Neural cell (in vitro differentiated cells): Measurements from ENCODE around the gene DUSP18. TPM values are rescaled to one million over a fixed set of nuclear protein-coding genes. Genes with fewer than 3 reads are reported as not detected.

ENCODE experiments used
- H2AFZ ChIP-seq: fragments of 200-600, 300-800 bp; sonication (generic), shearing (Covaris generic); 2 replicates; pipeline ENCODE4 v1.6.0; 2014; ENCODE audit warnings: low read depth, mild to moderate bottlenecking, antibody characterized with exemption, low read length, moderate library complexity
- H3F3A ChIP-seq: fragments of 200-600 bp; shearing (Covaris generic); 2 replicates; pipeline ENCODE4 v1.6.1; 2016; ENCODE audit warnings: mild to moderate bottlenecking, moderate library complexity, mixed read lengths, antibody characterized with exemption, low read length; ENCODE audit not compliant: insufficient read depth, poor library complexity, severe bottlenecking
- H3K27ac ChIP-seq: fragments of 200-600, 300-800 bp; sonication (generic), shearing (Covaris generic); 2 replicates; pipeline ENCODE4 v1.5.1; 2014; ENCODE audit warnings: mild to moderate bottlenecking, low read length, moderate library complexity
- H3K27me3 ChIP-seq: fragments of 300-800, 200-600 bp; sonication (generic), shearing (Covaris generic); 2 replicates; pipeline ENCODE4 v1.6.0; 2014; ENCODE audit warnings: mild to moderate bottlenecking, low read depth, low read length, moderate library complexity; ENCODE audit not compliant: insufficient read depth
- H3K36me3 ChIP-seq: fragments of 300-800, 200-600 bp; sonication (generic), shearing (Covaris generic); 2 replicates; pipeline ENCODE4 v1.5.1; 2014; ENCODE audit warnings: mild to moderate bottlenecking, antibody characterized with exemption, low read length, moderate library complexity; ENCODE audit not compliant: insufficient read depth
- H3K4me2 ChIP-seq: fragments of 300-800, 200-600 bp; sonication (generic), shearing (Covaris generic); 2 replicates; pipeline ENCODE4 v1.6.0; 2014; ENCODE audit warnings: mild to moderate bottlenecking, low read length
- H3K4me3 ChIP-seq: fragments of 300-800, 200-600 bp; sonication (generic), shearing (Covaris generic); 2 replicates; pipeline ENCODE4 v1.5.1; 2014; ENCODE audit warnings: mild to moderate bottlenecking, low read length, moderate library complexity
- H3K79me2 ChIP-seq: fragments of 200-600 bp; shearing (Covaris generic); replicated peaks from 2 replicates; pipeline ENCODE4 v1.6.0; 2014; ENCODE audit warnings: mild to moderate bottlenecking, low read length, moderate library complexity; ENCODE audit not compliant: insufficient read depth
- H3K9ac ChIP-seq: fragments of 300-800, 200-600 bp; sonication (generic), shearing (Covaris generic); 2 replicates; pipeline ENCODE4 v1.6.1; 2016; ENCODE audit warnings: mild to moderate bottlenecking, low read length, mixed read lengths
- H3K9me2 ChIP-seq: fragments of 200-600 bp; shearing (Covaris generic); 2 replicates; pipeline ENCODE4 v1.6.1; 2016; ENCODE audit warnings: mild to moderate bottlenecking, low read length, mixed read lengths; ENCODE audit not compliant: insufficient read depth
- H3K9me3 ChIP-seq: fragments of 200-600, 300-800 bp; sonication (generic), shearing (Covaris generic); 2 replicates; pipeline ENCODE4 v1.6.1; 2016; ENCODE audit warnings: mild to moderate bottlenecking, mixed run types, low read length, moderate library complexity, mixed read lengths
- H4K20me1 ChIP-seq: fragments of 200-600 bp; shearing (Covaris generic); 2 replicates; pipeline ENCODE4 v1.6.1; 2016; ENCODE audit warnings: mild to moderate bottlenecking, mixed run types; ENCODE audit not compliant: insufficient read depth
- CTCF ChIP-seq: fragments of 450-650 bp; IDR thresholded peaks from 2 replicates; pipeline ENCODE4 v1.5.1; 2014; ENCODE audit warnings: antibody characterized with exemption, mild to moderate bottlenecking, moderate library complexity; ENCODE audit not compliant: poor library complexity, severe bottlenecking
- EP300 ChIP-seq: fragments of 450-650 bp; conservative IDR thresholded peaks from 2 replicates; pipeline ENCODE4 v1.6.1; 2014; ENCODE audit warnings: antibody characterized with exemption, mild to moderate bottlenecking, moderate library complexity; ENCODE audit not compliant: poor library complexity, severe bottlenecking
- EZH2 ChIP-seq: fragments of 200-600, 300-800 bp; shearing (Covaris generic), sonication (generic); IDR thresholded peaks from 2 replicates; pipeline ENCODE4 v1.6.1; 2014; ENCODE audit warnings: antibody characterized with exemption, low read length, borderline replicate concordance, mild to moderate bottlenecking; ENCODE audit not compliant: insufficient read depth, poor library complexity, severe bottlenecking
- MXI1 ChIP-seq: fragments of 450-650 bp; conservative IDR thresholded peaks from 2 replicates; pipeline ENCODE4 v1.6.1; 2014; ENCODE audit warnings: antibody characterized with exemption, mild to moderate bottlenecking; ENCODE audit not compliant: poor library complexity, severe bottlenecking
- POLR2AphosphoS5 ChIP-seq: IDR thresholded peaks from 2 replicates; pipeline ENCODE4 v1.6.1; 2012
- RAD21 ChIP-seq: fragments of 450-650 bp; conservative IDR thresholded peaks from 2 replicates; pipeline ENCODE4 v1.6.1; 2014; ENCODE audit warnings: antibody characterized with exemption, mild to moderate bottlenecking, moderate library complexity
- REST ChIP-seq: IDR thresholded peaks from 2 replicates; pipeline ENCODE4 v1.6.1; 2012; ENCODE audit warnings: borderline replicate concordance
- SMC3 ChIP-seq: fragments of 450-650 bp; conservative IDR thresholded peaks from 2 replicates; pipeline ENCODE4 v1.6.1; 2014; ENCODE audit warnings: antibody characterized with exemption, mild to moderate bottlenecking, moderate library complexity; ENCODE audit not compliant: poor library complexity
- TAF1 ChIP-seq: IDR thresholded peaks from 2 replicates; pipeline ENCODE4 v1.6.1; 2012; ENCODE audit warnings: low read depth
- polyA plus RNA-seq: library from polyadenylated mRNA; depleted of rRNA; stranded (reverse); fragments of >200 nt; gene quantifications from 2 replicates; pipeline ENCODE4 v1.2.3, GENCODE V29; 2014

The DUSP18 gene
- polyA plus RNA-seq, 1 donor from 2014 or later: 18.6 TPM

- TF ChIP-seq CTCF (no peak), EP300 (no peak), POLR2AphosphoS5 (no peak), MXI1 (no peak), SMC3 (no peak), TAF1 (no peak), EZH2 (no peak), RAD21 (no peak), REST (no peak)
- Histone ChIP-seq H4K20me1 (no peaks in the 10 kb centered on the region), H3F3A (no peaks in the 10 kb centered on the region), H3K9me2 (no peaks in the 10 kb centered on the region), H3K4me2 (peak overlapping the region; percentile 37), H3K79me2 (peaks cover 7% of the 10 kb centered on the region), H3K27ac (no peak overlapping the region), H3K4me3 (peak overlapping the region; percentile 79), H3K27me3 (no peaks in the 10 kb centered on the region), H3K9ac (peak overlapping the region; percentile 68), H2AFZ (peak overlapping the region; percentile 41), H3K36me3 (no peaks in the 10 kb centered on the region), H3K9me3 (no peaks in the 10 kb centered on the region)
Measured at GRCh38 chr22:30668386-30668710, 673 bp upstream of the DUSP18 start.

- Histone ChIP-seq H3K79me2 (peaks cover 7% of the 10 kb centered on the region), H4K20me1 (no peaks in the 10 kb centered on the region), H3K9me2 (no peaks in the 10 kb centered on the region), H3K27ac (peak overlapping the region; percentile 48), H3K36me3 (no peaks in the 10 kb centered on the region), H3K4me3 (peak overlapping the region; percentile 79), H3F3A (no peaks in the 10 kb centered on the region), H3K9me3 (no peaks in the 10 kb centered on the region), H2AFZ (peak overlapping the region; percentile 41), H3K9ac (peak overlapping the region; percentile 68), H3K4me2 (peak overlapping the region; percentile 69), H3K27me3 (no peaks in the 10 kb centered on the region)
- no peak for TF ChIP-seq MXI1
- TF ChIP-seq RAD21: no peak
- TF ChIP-seq EP300: no peak
- no peak for TF ChIP-seq REST
- TF ChIP-seq TAF1: no peak
- TF ChIP-seq EZH2: no peak
- no peak for TF ChIP-seq CTCF
- TF ChIP-seq SMC3: no peak
- no peak for TF ChIP-seq POLR2AphosphoS5
Measured at GRCh38 chr22:30667107-30667493, 575 bp downstream of the DUSP18 start.
